Upper lobe of left lung (tissue), 4 donors: Measurements from ENCODE around the gene PATJ.

Experiments
- CTCF ChIP-seq, 6 experiments: fragments of 450-650 bp in 4 of 6; fragments of 200-600 bp in 2 of 6; sonication (generic) in 2 of 6; IDR thresholded peaks; one replicate each; pipeline ENCODE4 v1.5.1; 2016 to 2019; ENCODE audit warnings: antibody characterized with exemption in 6 of 6
- EP300 ChIP-seq, 4 donors: sonication (generic); formaldehyde crosslinking; IDR thresholded peaks; one replicate each; pipeline ENCODE4 v1.5.1; 2017; ENCODE audit warnings: antibody characterized with exemption in 4 of 4, control low read depth in 2 of 4
- POLR2A ChIP-seq, 4 donors: fragments of 450-650 bp; IDR thresholded peaks; one replicate each; pipeline ENCODE4 v1.5.1; 2016 to 2017; ENCODE audit warnings: antibody characterized with exemption in 4 of 4, mild to moderate bottlenecking in 2 of 4
- POLR2AphosphoS5 ChIP-seq, 2 donors: sonication (generic); formaldehyde crosslinking; IDR thresholded peaks; one replicate each; pipeline ENCODE4 v1.5.1; 2017; ENCODE audit warnings: antibody characterized with exemption in 2 of 2

- TF ChIP-seq CTCF (IDR thresholded peaks at IDR 0.05) = no peak
- no peak for TF ChIP-seq POLR2A (IDR thresholded peaks at IDR 0.05)
- TF ChIP-seq EP300 (IDR thresholded peaks at IDR 0.05) = no peak
- TF ChIP-seq POLR2AphosphoS5 (IDR thresholded peaks at IDR 0.05) = no peak
Observed at GRCh38 chr1:61973100-61973837, 231.0 kb downstream of the PATJ start.
